Measurements from ENCODE around the gene KIZ. TPM values are rescaled to one million over a fixed set of nuclear protein-coding genes. Genes with fewer than 3 reads are reported as not detected.
A peak's percentile ranks its signal among the peaks of the same experiment; 100 is the strongest.

Gene KIZ
- total RNA-seq, 1 donor from 2014 or later: 15.0 TPM

DNA sequence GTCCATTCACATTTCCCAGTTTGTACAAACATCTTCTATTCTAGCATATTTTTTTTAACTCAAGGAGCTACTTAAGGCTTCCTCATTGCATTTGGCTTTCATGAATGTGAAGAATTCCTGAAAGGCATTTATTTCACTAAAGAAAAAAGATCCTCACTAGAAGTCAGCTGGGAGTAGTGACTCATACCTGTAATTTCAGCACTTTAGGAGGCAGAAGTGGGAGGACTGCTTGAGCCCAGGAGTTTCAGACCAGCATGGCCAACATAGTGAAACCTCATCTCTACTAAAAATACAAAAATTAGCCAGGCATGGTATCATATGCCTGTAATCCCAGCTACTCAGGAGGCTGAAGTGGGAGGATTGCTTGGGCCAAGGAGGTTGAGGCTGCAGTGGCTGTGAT lies 146.4 kb downstream of the KIZ start:
- peaks cover 3% of the 10 kb centered on the region for H3K36me3 Mint-ChIP-seq (ENCODE audit: low read depth)
- TF ChIP-seq, protein P1, sequence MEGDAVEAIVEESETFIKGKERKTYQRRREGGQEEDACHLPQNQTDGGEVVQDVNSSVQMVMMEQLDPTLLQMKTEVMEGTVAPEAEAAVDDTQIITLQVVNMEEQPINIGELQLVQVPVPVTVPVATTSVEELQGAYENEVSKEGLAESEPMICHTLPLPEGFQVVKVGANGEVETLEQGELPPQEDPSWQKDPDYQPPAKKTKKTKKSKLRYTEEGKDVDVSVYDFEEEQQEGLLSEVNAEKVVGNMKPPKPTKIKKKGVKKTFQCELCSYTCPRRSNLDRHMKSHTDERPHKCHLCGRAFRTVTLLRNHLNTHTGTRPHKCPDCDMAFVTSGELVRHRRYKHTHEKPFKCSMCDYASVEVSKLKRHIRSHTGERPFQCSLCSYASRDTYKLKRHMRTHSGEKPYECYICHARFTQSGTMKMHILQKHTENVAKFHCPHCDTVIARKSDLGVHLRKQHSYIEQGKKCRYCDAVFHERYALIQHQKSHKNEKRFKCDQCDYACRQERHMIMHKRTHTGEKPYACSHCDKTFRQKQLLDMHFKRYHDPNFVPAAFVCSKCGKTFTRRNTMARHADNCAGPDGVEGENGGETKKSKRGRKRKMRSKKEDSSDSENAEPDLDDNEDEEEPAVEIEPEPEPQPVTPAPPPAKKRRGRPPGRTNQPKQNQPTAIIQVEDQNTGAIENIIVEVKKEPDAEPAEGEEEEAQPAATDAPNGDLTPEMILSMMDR (conservative IDR thresholded peaks at IDR 0.05): no peak

DNA sequence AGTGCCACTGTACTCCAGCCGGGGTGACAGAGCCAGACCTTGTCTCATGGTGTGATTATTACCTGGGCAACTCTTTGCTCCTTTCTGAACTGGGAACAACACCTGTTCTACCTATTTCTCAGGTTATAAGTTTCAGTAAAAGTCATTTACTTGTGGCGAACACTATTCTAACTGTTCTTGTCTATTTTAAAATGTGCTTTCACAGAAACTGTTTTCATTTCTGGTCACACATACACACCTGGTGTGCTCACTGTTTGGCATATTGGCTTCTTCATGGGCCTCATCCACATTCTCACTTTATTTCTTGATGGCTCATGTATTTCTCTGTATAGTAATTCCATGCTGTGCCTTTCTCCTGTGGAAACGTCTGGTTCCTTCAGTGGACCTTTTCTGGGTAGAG lies 146.8 kb downstream of the KIZ start:
- Mint-ChIP-seq H3K9me3 (peaks cover 2% of the 10 kb centered on the region), H3K4me1 (no peaks in the 10 kb centered on the region), H3K4me3 (no peak overlapping the region), H3K36me3 (ENCODE audit: low read depth) (peaks cover 2% of the 10 kb centered on the region), H3K27ac (ENCODE audit: unreplicated experiment) (no peak overlapping the region), H3K27me3 (ENCODE audit: low read depth) (peaks cover 20% of the 10 kb centered on the region)
- no peak for DNase-seq (ENCODE audit: low read depth, low spot score)
- TF ChIP-seq, protein P1 (conservative IDR thresholded peaks at IDR 0.05): no peak

More for the DNA sequence above, 146.4 kb downstream of the KIZ start:
- peaks cover 20% of the 10 kb centered on the region for H3K27me3 Mint-ChIP-seq (ENCODE audit: low read depth)
- no peak overlapping the region for H3K27ac Mint-ChIP-seq (ENCODE audit: unreplicated experiment)
- no peak overlapping the region for H3K4me3 Mint-ChIP-seq
- no peaks in the 10 kb centered on the region for H3K4me1 Mint-ChIP-seq
- no peak for DNase-seq (ENCODE audit: low read depth, low spot score)
- H3K9me3 Mint-ChIP-seq: peaks cover 5% of the 10 kb centered on the region

DNA sequence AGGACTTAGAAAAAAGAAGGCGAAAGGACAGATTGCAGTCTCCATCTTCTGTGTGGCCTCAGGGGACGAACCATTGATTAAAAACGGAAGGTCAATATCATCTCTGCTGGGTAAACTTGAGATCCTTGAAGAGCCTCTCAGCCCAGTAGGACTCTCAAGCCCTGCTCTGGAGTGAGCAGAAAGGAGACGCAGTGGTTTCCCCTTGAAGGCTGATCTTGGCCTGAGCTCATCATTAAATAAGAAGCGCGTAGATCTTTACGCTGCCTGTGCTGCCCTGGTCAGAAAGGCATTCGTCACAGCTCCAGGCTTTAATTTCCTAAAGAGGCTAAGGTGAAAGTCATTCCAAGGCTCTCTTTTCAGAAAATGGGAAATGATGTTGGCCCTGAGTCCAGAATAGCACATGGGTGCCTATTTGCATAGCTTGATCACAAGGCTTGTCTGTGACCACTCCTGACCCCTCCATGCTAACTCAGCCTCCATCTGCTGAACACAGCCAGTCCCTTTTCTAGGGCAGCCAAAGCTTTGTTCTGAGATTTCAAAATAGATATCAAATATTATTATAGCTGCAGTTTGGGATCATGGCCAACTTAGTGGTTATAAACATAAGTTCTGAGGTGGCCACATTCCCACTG lies 148.0 kb downstream of the KIZ start:
- H3K27me3 Mint-ChIP-seq (ENCODE audit: low read depth): peaks cover 27% of the 10 kb centered on the region
- H3K36me3 Mint-ChIP-seq (ENCODE audit: low read depth): no peaks in the 10 kb centered on the region
- no peaks in the 10 kb centered on the region for H3K9me3 Mint-ChIP-seq
- TF ChIP-seq, protein P1 (conservative IDR thresholded peaks at IDR 0.05): no peak
- no peaks in the 10 kb centered on the region for H3K4me1 Mint-ChIP-seq
- peak overlapping the region; percentile 75 for H3K27ac Mint-ChIP-seq (ENCODE audit: unreplicated experiment)
- H3K4me3 Mint-ChIP-seq: no peak overlapping the region
- DNase-seq (ENCODE audit: low read depth, low spot score): no peak

DNA sequence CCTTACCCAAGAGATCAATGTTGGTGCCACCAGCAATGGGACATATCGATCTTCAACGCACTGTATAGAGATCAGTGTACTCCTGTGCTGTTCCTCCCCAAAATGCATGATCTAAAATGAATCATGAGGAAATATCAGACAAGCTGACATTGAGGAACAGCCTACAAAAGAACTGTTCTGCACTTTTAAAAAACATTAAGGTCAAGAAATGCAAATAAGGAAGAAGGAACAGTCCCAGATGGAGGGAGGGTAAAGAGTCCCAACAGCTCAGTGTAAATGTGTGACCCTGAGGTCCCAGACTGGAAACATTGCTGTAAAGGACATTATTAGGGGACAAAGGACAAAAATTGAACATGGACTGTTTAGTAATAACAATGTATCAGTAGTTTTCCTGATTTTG lies 152.9 kb downstream of the KIZ start:
- Mint-ChIP-seq H3K4me1 (no peaks in the 10 kb centered on the region), H3K9me3 (peaks cover 3% of the 10 kb centered on the region), H3K27me3 (ENCODE audit: low read depth) (peaks cover 38% of the 10 kb centered on the region), H3K36me3 (ENCODE audit: low read depth) (no peaks in the 10 kb centered on the region), H3K4me3 (no peak overlapping the region), H3K27ac (ENCODE audit: unreplicated experiment) (no peak overlapping the region)
- TF ChIP-seq, protein P1 (conservative IDR thresholded peaks at IDR 0.05): no peak
- DNase-seq (ENCODE audit: low read depth, low spot score): no peak

DNA sequence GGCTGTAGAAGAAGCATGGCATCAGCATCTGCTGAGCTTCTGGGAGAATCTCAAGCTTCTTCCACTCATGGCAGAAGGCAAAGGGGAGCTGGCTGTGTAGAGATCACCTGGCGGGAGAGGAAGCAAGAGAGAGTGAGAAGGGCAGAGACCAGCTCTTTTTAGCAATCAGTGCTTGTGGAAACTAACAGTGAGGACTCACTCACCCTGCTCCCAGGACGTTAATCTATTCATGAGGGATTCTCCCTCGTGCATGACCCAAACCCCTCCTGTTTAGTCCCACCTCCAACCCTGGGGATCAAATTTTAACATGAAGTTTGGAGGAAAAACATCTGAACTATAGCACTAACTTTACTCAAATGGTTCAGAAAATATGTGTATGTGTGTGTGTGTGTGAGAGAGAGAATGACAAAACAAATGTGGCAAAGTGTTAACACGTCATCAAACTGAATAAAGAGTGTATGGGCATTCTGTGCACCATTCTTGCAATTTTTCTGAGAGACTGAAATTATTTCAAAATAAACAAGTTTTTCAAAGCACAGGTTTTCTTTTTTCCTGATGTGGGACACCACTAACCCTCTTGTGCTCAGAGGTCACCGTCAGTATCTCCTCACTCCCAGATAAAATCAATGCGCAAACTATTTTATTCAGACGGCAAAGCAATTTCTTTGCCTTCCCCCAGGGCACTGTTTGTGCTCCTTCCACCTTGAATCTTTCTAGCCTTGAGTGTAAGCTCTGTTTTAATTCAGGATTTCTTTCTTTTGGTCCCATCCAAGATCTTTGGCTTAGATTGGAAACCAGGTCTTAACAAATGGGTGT lies 154.0 kb downstream of the KIZ start:
- peaks cover 38% of the 10 kb centered on the region for H3K27me3 Mint-ChIP-seq (ENCODE audit: low read depth)

More for the DNA sequence above, 154.0 kb downstream of the KIZ start:
- no peaks in the 10 kb centered on the region for H3K4me1 Mint-ChIP-seq
- H3K27ac Mint-ChIP-seq (ENCODE audit: unreplicated experiment): no peak overlapping the region
- no peak for DNase-seq (ENCODE audit: low read depth, low spot score)
- no peaks in the 10 kb centered on the region for H3K36me3 Mint-ChIP-seq (ENCODE audit: low read depth)
- H3K4me3 Mint-ChIP-seq: no peak overlapping the region
- TF ChIP-seq, protein P1 (conservative IDR thresholded peaks at IDR 0.05): no peak
- H3K9me3 Mint-ChIP-seq: peaks cover 3% of the 10 kb centered on the region

Data from neural crest cell (in vitro differentiated cells).